ENCODE data around the gene ATP8A2.

ATP8A2 gene

GRCh38 chr13:25958986-25959385, 587.2 kb downstream of the ATP8A2 start:
- DNase-seq (ENCODE audit: low read depth in 2 of 2), result no peak

- no peak for DNase-seq (ENCODE audit: low read depth in 2 of 2)
Measured at GRCh38 chr13:25961294-25961693, 589.5 kb downstream of the ATP8A2 start.

DNA sequence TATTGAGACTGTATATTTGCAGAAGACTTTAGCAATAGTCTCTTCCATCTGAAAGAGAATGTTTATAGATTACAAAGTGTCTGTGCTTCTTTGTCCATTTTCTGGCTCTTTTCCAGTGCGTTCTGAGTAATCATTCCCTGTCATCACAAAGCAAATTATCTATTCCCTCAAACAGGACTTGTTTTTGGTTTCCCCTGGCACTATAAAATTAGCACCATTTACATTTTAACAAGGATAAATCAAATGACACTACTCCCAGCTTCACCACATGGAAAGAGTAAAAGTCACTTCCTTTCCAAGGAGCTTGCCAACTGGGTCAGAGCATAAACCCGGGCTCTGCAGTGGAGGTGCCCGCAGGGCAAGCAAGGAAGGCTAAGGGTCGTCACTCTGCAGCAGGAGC, 591.9 kb downstream of the ATP8A2 start:
- no peak for DNase-seq (ENCODE audit: low read depth in 2 of 2)

- no peak for DNase-seq (ENCODE audit: low read depth in 2 of 2)
Measured at GRCh38 chr13:25965596-25965995, 593.8 kb downstream of the ATP8A2 start.

- no peak for DNase-seq (ENCODE audit: low read depth in 2 of 2)
Measured at GRCh38 chr13:25966086-25966485, 594.3 kb downstream of the ATP8A2 start.

GRCh38 chr13:25967144-25967543, 595.4 kb downstream of the ATP8A2 start:
- no peak for DNase-seq (ENCODE audit: low read depth in 2 of 2)

DNA sequence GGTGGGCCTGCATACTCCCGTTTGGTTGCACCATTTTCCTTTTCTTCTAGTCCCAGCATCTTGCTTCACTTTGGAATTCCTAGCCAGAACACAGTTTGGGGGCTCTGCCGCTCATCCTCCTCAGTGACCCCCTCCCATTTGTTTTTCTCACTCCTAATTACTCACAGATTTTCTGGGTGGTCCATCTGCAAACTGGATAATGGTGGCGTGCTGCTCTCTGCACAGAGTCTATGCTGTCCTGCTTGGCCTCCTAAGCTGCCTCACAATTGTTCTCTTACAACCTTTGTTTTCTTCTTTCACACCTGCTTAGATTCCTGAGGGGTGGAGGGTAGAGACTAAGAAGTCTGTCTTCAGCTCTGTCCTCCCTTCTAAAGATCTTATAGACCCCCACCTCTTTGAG, 599.3 kb downstream of the ATP8A2 start:
- DNase-seq (ENCODE audit: low read depth in 2 of 2), result no peak

GRCh38 chr13:25971459-25972145, 599.8 kb downstream of the ATP8A2 start:
- DNase-seq (ENCODE audit: low read depth in 2 of 2), result no peak

GRCh38 chr13:25973085-25973484, 601.3 kb downstream of the ATP8A2 start:
- no peak for DNase-seq (ENCODE audit: low read depth in 2 of 2)

- no peak for DNase-seq (ENCODE audit: low read depth in 2 of 2)
Measured at GRCh38 chr13:25973576-25973975, 601.8 kb downstream of the ATP8A2 start.

DNA sequence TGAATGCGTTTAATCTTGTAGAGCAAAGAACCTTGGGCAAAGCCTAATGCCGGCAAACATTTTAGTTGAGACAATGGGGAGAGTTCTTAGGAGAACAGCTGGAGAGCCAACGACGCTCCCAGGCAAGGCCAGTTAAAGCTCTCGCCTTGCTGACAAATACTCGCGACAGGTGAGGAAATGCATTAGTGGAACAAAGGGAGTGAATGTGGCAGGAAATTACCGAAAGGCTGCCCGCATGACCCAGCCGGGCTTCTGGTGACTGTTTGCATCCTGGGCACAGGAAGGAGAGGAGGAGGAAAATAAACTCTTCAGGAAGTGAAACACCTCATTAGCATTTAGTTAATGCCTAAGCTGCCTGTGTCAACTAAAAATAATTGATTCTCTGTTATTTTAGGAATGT, 605.4 kb downstream of the ATP8A2 start:
- DNase-seq (ENCODE audit: low read depth in 2 of 2), result no peak

DNA sequence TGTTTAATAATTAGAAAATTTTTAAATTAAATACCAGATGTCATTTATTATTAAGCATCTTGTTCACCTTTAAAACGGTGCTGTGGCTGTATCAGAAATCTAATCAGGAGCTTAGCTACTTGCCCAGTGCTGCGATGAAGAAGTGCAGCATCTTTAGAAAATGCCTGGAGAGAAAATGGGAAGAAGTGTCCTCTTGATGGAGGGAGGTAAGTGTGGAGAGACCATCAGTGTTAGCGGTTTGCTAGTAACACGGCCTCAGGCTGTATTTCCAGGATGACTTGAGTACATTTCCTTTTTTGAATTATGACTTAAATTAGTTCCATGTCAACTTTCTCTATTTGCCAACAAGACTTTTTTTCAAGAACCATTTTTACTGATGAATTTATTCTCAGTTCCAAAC, 605.9 kb downstream of the ATP8A2 start:
- DNase-seq (ENCODE audit: low read depth in 2 of 2), result no peak

DNA sequence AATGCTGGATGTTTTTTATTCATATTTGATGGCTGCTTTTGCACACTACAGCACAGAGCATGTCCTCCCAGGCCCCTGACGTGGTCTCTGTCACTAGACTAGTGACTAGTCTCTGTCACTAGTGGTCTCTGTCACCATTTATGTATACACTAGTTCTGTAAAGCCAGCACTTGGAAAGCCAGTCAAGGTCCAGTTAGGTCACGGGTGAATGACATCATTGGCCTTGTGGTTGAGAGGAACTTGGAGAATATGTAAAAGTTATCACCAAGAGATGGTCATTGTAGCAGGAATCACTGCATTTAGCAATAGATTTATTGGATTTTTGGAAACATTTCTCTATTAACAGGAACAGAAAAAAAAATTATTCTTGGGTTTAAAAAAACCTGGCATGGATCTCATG, 607.2 kb downstream of the ATP8A2 start:
- DNase-seq (ENCODE audit: low read depth in 2 of 2), result no peak

DNA sequence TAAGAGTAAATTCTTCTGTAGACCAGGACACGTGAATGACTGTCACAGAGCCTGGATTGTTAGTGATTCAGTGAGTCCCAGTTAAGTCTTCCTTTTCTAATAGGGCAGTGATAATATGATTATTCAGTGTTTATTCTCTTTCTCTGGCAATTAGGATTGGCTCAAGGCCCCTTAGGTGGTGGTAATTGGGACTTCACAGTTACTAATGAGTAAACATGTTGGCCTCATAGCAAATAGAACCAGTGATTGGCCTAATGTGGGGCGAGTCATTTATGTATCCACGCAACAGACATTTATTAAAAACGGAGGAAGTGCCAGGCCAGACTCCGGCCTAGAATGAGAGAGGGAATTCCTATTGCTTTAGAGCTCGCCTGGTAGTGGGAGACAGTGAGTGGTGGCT, 607.6 kb downstream of the ATP8A2 start:
- no peak for DNase-seq (ENCODE audit: low read depth in 2 of 2)

GRCh38 chr13:25980255-25980654, 608.5 kb downstream of the ATP8A2 start:
- no peak for DNase-seq (ENCODE audit: low read depth in 2 of 2)

DNA sequence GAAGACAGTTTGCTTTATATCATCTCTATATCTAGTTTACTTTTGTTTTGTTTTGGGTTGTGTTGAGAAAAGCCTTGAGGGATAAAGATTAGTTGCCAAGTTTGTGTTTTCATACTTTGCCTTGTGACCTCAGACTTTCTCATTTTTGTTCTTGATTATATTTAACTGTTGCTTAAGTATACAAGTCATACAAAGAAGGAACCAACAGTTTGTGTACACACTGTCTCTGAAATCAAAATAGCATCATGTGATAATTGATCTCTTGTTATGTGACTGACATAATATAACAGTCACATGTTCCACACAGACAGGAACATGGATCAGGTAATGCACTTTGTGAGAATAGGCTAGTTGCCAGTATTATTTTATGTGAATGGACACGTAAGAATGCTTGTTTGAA, 609.3 kb downstream of the ATP8A2 start:
- DNase-seq (ENCODE audit: low read depth in 2 of 2), result no peak

- no peak for DNase-seq (ENCODE audit: low read depth in 2 of 2)
Measured at GRCh38 chr13:25982907-25983306, 611.1 kb downstream of the ATP8A2 start.

GRCh38 chr13:25987987-25988386, 616.2 kb downstream of the ATP8A2 start:
- DNase-seq (ENCODE audit: low read depth in 2 of 2), result no peak

GRCh38 chr13:25988661-25989060, 616.9 kb downstream of the ATP8A2 start:
- DNase-seq (ENCODE audit: low read depth in 2 of 2), result no peak

DNA sequence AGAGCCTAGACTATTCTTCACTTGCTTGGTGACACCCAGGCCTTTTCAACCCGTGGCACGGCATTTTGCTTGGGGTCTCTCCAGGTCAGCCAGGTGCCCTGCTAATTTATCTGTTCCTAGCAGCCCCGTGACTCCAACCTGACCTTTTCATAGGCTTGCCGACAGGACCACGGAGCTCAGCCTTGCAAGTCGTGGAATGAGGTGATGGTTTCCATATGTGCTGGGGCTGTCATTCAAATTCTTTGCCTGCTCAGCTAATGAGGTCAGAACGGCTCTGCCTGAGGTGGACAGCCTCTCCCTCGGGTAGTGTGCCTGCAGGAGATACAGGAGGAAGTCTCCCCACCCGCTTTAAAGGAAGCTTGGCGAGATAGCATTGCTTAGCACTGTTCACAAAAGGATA, 619.0 kb downstream of the ATP8A2 start:
- no peak for DNase-seq (ENCODE audit: low read depth in 2 of 2)

- no peak for DNase-seq (ENCODE audit: low read depth in 2 of 2)
Measured at GRCh38 chr13:25992076-25992475, 620.3 kb downstream of the ATP8A2 start.

DNA sequence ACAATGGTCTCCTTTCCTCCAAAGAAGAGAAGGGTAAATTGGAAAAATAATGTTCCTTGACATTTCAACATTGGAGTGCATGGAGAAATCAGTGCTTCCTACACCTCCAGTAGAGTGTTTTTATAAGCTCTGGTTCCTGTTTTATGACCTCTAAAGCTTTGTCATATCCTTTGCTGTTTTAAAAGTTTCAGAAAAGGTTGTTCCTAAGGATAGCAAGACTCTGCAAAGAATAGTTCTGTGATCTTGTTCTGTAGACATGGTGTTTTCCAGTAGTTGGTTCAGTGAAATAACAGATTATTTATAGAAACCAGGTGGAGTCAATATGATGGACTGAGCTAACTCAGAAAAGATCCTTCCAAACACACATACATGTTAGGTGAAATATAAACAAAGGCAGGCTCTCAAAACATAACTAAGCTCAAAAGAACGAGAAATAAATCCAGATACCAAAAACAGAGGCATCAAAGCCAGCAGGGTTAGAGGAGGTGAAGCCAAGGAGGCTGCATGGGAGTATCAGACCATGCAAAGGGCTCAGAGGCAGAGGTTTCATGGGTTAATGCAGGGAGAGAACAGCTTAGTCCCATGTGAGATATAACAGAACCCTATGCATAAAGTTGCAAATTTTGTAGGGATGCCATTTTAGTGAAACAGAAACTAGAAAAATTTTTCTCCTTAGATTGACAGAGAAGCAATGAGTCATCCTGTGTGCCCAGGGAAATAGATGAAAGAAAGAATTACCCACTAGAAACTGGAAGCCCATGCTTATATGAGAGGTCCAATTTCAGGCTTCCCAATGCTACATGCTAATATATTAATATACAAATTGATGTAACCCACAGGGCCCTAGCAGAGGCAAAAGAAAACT, 635.7 kb downstream of the ATP8A2 start:
- DNase-seq (ENCODE audit: low read depth in 2 of 2), result no peak

DNA sequence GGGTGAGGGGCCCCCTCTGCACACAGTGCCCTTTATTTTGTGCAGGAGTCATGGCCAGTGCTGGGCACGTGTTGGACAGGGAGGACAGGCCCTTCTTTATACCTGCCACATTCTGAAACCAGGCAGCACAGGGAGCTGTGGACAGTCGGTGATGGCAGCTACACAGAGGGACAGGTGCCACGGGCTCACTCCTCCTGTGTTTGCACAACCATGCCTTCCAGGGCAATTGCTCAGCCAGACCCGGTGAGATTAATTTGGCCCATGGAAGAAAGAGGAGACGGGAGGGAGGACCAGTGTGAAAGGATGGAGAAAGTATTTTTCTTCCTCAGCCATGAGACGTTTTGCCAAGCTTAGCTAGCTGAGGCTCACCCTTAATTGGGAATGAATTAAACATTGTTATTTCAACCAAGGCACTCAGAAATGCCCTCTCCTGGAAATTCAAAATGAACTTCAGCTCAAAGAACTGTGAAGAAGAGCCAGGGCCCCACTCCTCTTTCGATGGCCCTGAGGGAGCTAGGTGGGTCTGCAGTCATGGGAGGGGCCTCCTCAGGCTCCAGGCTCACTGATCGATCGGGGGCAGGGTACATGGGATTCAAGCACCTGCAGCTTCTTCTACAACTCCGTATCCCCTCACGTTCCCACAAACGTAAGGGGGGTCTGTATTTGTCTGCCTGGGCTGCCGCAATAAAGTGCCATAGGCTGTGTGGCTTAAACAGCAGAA, 638.9 kb downstream of the ATP8A2 start:
- DNase-seq (ENCODE audit: low read depth in 2 of 2), result no peak

Measured in stimulated activated CD4-positive, alpha-beta T cell treated with anti-CD3 and anti-CD28 coated beads, Interleukin-12 subunit alpha, Interleukin-12 subunit beta, amount 100 ng/mL, for 24 hours (primary cell).